Panc1 (cell line): Measurements from ENCODE around the gene DUOXA1. TPM values are rescaled to one million over a fixed set of nuclear protein-coding genes. Genes with fewer than 3 reads are reported as not detected.

ENCODE experiments used
- ATAC-seq: fragments of 200-7000 bp; cut with Tn5 transposase; 2 replicates; pipeline ENCODE4 v1.9.1; 2020; ENCODE audit warnings: mild to moderate bottlenecking, moderate library complexity
- BruUV-seq: library from RNA; stranded (reverse); fragments of 400-500 nt; replicated peaks from 2 replicates; lab custom pipeline; 2021; lab: Mats Ljungman, UMichigan
- CTCF ChIA-PET: fragments of 300-600 bp; sonication (Branson Sonifier 250); formaldehyde crosslinking; loops from one replicate; lab custom pipeline; 2022; ENCODE audit warnings: antibody characterized with exemption; lab: Charles Lee
- POLR2A ChIA-PET: fragments of 300-600 bp; sonication (Branson Sonifier 250); formaldehyde crosslinking; loops from one replicate; lab custom pipeline; 2022; ENCODE audit warnings: antibody characterized with exemption; lab: Charles Lee
- DNase-seq: peaks from one replicate; pipeline ENCODE4 v3.0.0-alpha.2; 2010; ENCODE audit warnings: low read depth, low spot score
- H3K27ac ChIP-seq: 2 replicates; pipeline ENCODE4 v1.5.1; 2011; ENCODE audit warnings: mild to moderate bottlenecking, low read length, inconsistent platforms
- H3K27me3 ChIP-seq: fragments of 200-500 bp; sonication (Bioruptor generic); 2 replicates; pipeline ENCODE4 v1.6.0; 2014; ENCODE audit warnings: low read length, inconsistent platforms; ENCODE audit not compliant: control insufficient read depth, insufficient read depth
- H3K36me3 ChIP-seq: fragments of 200-500 bp; sonication (Bioruptor generic); 2 replicates; pipeline ENCODE4 v1.5.1; 2014; ENCODE audit warnings: inconsistent platforms, mild to moderate bottlenecking, low read length, moderate library complexity; ENCODE audit not compliant: control insufficient read depth, insufficient read depth
- H3K4me1 ChIP-seq: 2 replicates; pipeline ENCODE4 v1.5.1; 2011; ENCODE audit warnings: inconsistent platforms, mild to moderate bottlenecking, low read length, moderate library complexity; ENCODE audit not compliant: control insufficient read depth, insufficient read depth
- H3K4me3 ChIP-seq, 2 experiments: 2 replicates each; pipeline ENCODE4 v1.5.1; 2011 to 2012; ENCODE audit warnings: low read depth in 2 of 2, low read length in 2 of 2, mild to moderate bottlenecking in 2 of 2, inconsistent platforms in 1 of 2, moderate library complexity in 1 of 2
- H3K9me3 ChIP-seq: fragments of 200-500 bp; sonication (Bioruptor generic); 2 replicates; pipeline ENCODE4 v1.5.1; 2014; ENCODE audit warnings: low read depth, mild to moderate bottlenecking, inconsistent platforms, low read length, moderate library complexity; ENCODE audit not compliant: control insufficient read depth, insufficient read depth
- POLR2AphosphoS5 ChIP-seq: IDR thresholded peaks from 2 replicates; pipeline ENCODE4 v1.6.1; 2012; ENCODE audit warnings: mild to moderate bottlenecking, low read depth, low read length, moderate library complexity
- SIN3A ChIP-seq: IDR thresholded peaks from 2 replicates; pipeline ENCODE4 v1.6.1; 2012; ENCODE audit warnings: low read depth, mild to moderate bottlenecking, low read length, moderate library complexity, borderline replicate concordance; ENCODE audit not compliant: insufficient read depth
- TCF7L2 ChIP-seq: IDR thresholded peaks from 2 replicates; pipeline ENCODE4 v1.6.1; 2011; ENCODE audit warnings: mild to moderate bottlenecking, low read depth, low read length, inconsistent platforms
- in situ Hi-C: cut with HindIII; loops from 2 replicates; pipeline ENCODE4 v1.10.0; 2016; ENCODE audit warnings: low sequenced_read_pairs, low pct_unique_long_range_greater_than_20kb
- intact Hi-C: fragments of 100-400 bp; cut with micrococcal nuclease; formaldehyde crosslinking; loops from one replicate; pipeline ENCODE4 v1.10.0; 2022; ENCODE audit not compliant: unreplicated experiment
- total RNA-seq: library from RNA; stranded (reverse); gene quantifications from one replicate; pipeline ENCODE4 v1.2.1, GENCODE V29; 2021; ENCODE audit not compliant: unreplicated experiment
- TF ChIP-seq, protein P1 (sequence below): fragments of 450-650 bp; IDR thresholded peaks from 2 replicates; pipeline ENCODE4 v1.5.1; 2017; ENCODE audit warnings: mild to moderate bottlenecking
- TF ChIP-seq, protein P2 (sequence below), 2 experiments: IDR thresholded peaks; 2 replicates each; pipeline ENCODE4 v1.6.1; 2011 to 2012; ENCODE audit warnings: low read depth in 2 of 2, control low read depth in 1 of 2, low read length in 1 of 2, mild to moderate bottlenecking in 1 of 2, moderate library complexity in 1 of 2; ENCODE audit not compliant: insufficient read depth in 1 of 2

DUOXA1 gene
- total RNA-seq, 1 experiment from 2014 or later = not detected

DNA sequence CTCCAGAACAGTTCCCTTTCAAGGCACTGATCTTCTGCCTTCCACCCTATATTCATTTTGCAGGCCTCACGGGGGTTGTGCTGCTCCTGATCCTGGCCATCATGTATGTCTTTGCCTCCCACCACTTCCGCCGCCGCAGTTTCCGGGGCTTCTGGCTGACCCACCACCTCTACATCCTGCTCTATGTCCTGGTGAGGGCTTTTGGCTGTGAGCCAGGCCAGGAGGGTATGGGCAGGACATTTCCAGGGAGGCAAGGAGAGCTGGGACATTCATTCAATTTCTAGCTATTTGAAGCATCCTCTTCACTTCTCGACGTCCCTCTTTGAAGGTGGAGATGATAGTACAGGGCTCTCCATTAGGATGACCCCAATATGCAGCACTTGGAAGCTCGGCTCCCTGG lies 26.1 kb upstream of the DUOXA1 start:
- ChIA-PET POLR2A (no interaction called here), CTCF (no interaction called here)
- BruUV-seq = no TSS peak
- intact Hi-C loops (no loop called here), in situ Hi-C loops (no loop called here)
- no peaks in the 10 kb centered on the region for H3K4me1 ChIP-seq
- TF ChIP-seq, protein P1, sequence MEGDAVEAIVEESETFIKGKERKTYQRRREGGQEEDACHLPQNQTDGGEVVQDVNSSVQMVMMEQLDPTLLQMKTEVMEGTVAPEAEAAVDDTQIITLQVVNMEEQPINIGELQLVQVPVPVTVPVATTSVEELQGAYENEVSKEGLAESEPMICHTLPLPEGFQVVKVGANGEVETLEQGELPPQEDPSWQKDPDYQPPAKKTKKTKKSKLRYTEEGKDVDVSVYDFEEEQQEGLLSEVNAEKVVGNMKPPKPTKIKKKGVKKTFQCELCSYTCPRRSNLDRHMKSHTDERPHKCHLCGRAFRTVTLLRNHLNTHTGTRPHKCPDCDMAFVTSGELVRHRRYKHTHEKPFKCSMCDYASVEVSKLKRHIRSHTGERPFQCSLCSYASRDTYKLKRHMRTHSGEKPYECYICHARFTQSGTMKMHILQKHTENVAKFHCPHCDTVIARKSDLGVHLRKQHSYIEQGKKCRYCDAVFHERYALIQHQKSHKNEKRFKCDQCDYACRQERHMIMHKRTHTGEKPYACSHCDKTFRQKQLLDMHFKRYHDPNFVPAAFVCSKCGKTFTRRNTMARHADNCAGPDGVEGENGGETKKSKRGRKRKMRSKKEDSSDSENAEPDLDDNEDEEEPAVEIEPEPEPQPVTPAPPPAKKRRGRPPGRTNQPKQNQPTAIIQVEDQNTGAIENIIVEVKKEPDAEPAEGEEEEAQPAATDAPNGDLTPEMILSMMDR = no peak
- TF ChIP-seq TCF7L2 (no peak), POLR2AphosphoS5 (no peak)
- TF ChIP-seq, protein P2, sequence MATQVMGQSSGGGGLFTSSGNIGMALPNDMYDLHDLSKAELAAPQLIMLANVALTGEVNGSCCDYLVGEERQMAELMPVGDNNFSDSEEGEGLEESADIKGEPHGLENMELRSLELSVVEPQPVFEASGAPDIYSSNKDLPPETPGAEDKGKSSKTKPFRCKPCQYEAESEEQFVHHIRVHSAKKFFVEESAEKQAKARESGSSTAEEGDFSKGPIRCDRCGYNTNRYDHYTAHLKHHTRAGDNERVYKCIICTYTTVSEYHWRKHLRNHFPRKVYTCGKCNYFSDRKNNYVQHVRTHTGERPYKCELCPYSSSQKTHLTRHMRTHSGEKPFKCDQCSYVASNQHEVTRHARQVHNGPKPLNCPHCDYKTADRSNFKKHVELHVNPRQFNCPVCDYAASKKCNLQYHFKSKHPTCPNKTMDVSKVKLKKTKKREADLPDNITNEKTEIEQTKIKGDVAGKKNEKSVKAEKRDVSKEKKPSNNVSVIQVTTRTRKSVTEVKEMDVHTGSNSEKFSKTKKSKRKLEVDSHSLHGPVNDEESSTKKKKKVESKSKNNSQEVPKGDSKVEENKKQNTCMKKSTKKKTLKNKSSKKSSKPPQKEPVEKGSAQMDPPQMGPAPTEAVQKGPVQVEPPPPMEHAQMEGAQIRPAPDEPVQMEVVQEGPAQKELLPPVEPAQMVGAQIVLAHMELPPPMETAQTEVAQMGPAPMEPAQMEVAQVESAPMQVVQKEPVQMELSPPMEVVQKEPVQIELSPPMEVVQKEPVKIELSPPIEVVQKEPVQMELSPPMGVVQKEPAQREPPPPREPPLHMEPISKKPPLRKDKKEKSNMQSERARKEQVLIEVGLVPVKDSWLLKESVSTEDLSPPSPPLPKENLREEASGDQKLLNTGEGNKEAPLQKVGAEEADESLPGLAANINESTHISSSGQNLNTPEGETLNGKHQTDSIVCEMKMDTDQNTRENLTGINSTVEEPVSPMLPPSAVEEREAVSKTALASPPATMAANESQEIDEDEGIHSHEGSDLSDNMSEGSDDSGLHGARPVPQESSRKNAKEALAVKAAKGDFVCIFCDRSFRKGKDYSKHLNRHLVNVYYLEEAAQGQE (IDR thresholded peaks at IDR 0.05; ENCODE audit: insufficient read depth in 1 of 2, low read depth in 2 of 2, low read length in 1 of 2) = no peak
- H3K27me3 ChIP-seq = no peaks in the 10 kb centered on the region
- no peak overlapping the region for H3K4me3 ChIP-seq
- H3K36me3 ChIP-seq = no peaks in the 10 kb centered on the region
- H3K27ac ChIP-seq = no peak overlapping the region
- no peaks in the 10 kb centered on the region for H3K9me3 ChIP-seq
- ATAC-seq (no peak), DNase-seq (no peak)

DNA sequence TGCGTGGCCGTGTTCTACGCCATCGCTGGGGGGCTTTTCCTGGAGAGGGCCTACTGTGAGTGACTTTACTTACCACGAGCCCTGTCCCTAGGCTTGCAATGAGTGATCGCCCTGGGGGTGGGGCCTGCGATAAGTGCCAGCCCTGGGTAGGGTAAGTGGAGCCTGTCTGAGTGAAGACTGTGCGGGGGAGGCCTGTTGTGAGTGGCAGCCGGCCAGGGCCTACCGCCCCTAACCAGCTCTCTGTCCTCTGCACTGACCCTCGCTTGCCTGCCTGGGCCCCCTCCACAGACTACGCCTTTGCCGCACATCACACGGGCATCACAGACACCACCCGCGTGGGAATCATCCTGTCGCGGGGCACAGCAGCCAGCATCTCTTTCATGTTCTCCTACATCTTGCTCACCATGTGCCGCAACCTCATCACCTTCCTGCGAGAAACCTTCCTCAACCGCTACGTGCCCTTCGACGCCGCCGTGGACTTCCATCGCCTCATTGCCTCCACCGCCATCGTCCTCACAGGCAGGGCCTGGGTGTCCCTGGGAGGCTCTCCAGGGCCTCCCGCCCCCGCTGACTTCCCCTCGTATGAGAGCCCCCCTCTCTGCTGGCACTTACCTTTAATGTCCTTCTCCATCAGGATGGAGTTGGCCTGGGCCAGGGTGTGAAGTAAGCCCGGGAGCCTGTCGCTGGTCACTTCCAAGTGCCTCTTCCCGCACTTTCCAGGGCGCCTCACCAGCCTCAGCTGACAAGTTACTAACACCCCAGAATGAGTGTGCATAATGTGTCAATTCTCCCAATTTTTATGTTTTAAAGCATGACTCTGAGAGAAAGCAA lies 22.5 kb upstream of the DUOXA1 start:
- in situ Hi-C loops = no loop called here
- no peak overlapping the region for H3K4me3 ChIP-seq
- CTCF ChIA-PET = no interaction called here
- POLR2A ChIA-PET = no interaction called here
- no TSS peak for BruUV-seq
- intact Hi-C loops = no loop called here
- no peaks in the 10 kb centered on the region for H3K36me3 ChIP-seq
- no peaks in the 10 kb centered on the region for H3K27me3 ChIP-seq
- no peaks in the 10 kb centered on the region for H3K4me1 ChIP-seq
- DNase-seq (no peak), ATAC-seq (no peak)
- TF ChIP-seq TCF7L2 = no peak
- TF ChIP-seq POLR2AphosphoS5 = no peak
- H3K27ac ChIP-seq = no peak overlapping the region
- H3K9me3 ChIP-seq = no peaks in the 10 kb centered on the region

DNA sequence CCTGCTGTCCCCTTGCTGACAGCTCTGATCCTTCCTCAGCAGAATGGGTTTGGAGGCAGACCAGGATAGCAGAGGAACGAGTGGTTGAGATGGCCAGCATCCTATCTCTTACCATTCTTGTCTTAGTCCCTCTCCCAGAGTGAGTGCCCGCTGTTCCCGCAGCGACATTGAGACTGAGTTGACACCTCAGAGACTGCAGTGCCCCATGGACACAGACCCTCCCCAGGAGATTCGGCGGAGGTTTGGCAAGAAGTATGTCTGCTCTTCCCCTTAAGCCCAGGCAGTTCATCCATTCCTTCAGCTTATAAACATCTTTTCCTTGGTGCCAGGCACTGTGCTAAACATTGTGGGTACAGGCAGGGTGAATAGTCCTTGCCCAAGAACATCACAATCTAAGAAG lies 21.3 kb upstream of the DUOXA1 start:
- POLR2A ChIA-PET = no interaction called here
- ATAC-seq = no peak
- CTCF ChIA-PET = no interaction called here
- H3K27me3 ChIP-seq = no peaks in the 10 kb centered on the region
- no peaks in the 10 kb centered on the region for H3K36me3 ChIP-seq
- intact Hi-C loops (no loop called here), in situ Hi-C loops (no loop called here)
- H3K4me3 ChIP-seq = no peak overlapping the region
- BruUV-seq = no TSS peak
- H3K27ac ChIP-seq = no peak overlapping the region
- no peaks in the 10 kb centered on the region for H3K9me3 ChIP-seq
- no peaks in the 10 kb centered on the region for H3K4me1 ChIP-seq
- TF ChIP-seq, protein P2 (IDR thresholded peaks at IDR 0.05; ENCODE audit: insufficient read depth in 1 of 2, low read depth in 2 of 2, low read length in 1 of 2) = no peak
- TF ChIP-seq SIN3A (no peak), TCF7L2 (no peak), POLR2AphosphoS5 (no peak)
- TF ChIP-seq, protein P1 = no peak
- DNase-seq = no peak
